Stomach (tissue), 9 donors: ENCODE results near the gene DENND4C. TPM values are rescaled to one million over a fixed set of nuclear protein-coding genes. Genes with fewer than 3 reads are reported as not detected.

Experiments
- DNase-seq, 2 donors: peaks; one replicate each; pipeline versions ENCODE4 v3.0.0 to v3.0.0-alpha.2; 2013 to 2019
- H3K27ac ChIP-seq, 5 donors: fragments of 200-600 bp in 4 of 5; sonication (generic) in 4 of 5; one replicate each; pipeline ENCODE4 v1.5.1; 2013 to 2019; ENCODE audit warnings: mild to moderate bottlenecking in 1 of 5, moderate library complexity in 1 of 5
- H3K27me3 ChIP-seq, 3 donors: fragments of 200-600 bp; sonication (generic); one replicate each; pipeline ENCODE4 v1.5.1; 2017 to 2019; ENCODE audit warnings: mixed run types in 1 of 3
- H3K36me3 ChIP-seq, 4 donors: fragments of 200-600 bp; sonication (generic); 1 replicate in 3 of 4; 2 replicates in 1 of 4; pipeline ENCODE4 v1.5.1; 2016 to 2019
- H3K4me1 ChIP-seq, 4 donors: fragments of 200-600 bp; sonication (generic); one replicate each; pipeline ENCODE4 v1.5.1; 2016 to 2019
- H3K4me3 ChIP-seq, 4 donors: fragments of 200-600 bp; sonication (generic) in 3 of 4; one replicate each; pipeline ENCODE4 v1.5.1; 2016 to 2019; ENCODE audit warnings: mild to moderate bottlenecking in 1 of 4
- H3K9me3 ChIP-seq, 4 donors: fragments of 200-600 bp; sonication (generic); one replicate each; pipeline ENCODE4 v1.5.1; 2016 to 2019
- CTCF ChIP-seq, 7 experiments: fragments of 450-650 bp in 4 of 7; fragments of 200-600 bp in 3 of 7; sonication (generic) in 3 of 7; IDR thresholded peaks; one replicate each; pipeline ENCODE4 v1.5.1; 2016 to 2019; ENCODE audit warnings: antibody characterized with exemption in 7 of 7, control low read depth in 2 of 7, mild to moderate bottlenecking in 1 of 7
- EP300 ChIP-seq: sonication (generic); formaldehyde crosslinking; IDR thresholded peaks from one replicate; pipeline ENCODE4 v1.6.1; 2017; ENCODE audit warnings: antibody characterized with exemption
- POLR2A ChIP-seq, 4 donors: fragments of 450-650 bp; IDR thresholded peaks; one replicate each; pipeline ENCODE4 v1.6.1; 2016; ENCODE audit warnings: antibody characterized with exemption in 4 of 4, control low read depth in 2 of 4, mild to moderate bottlenecking in 1 of 4, moderate library complexity in 1 of 4
- POLR2AphosphoS5 ChIP-seq, 3 donors: sonication (generic); formaldehyde crosslinking; IDR thresholded peaks; one replicate each; pipeline ENCODE4 v1.6.1; 2016; ENCODE audit warnings: antibody characterized with exemption in 3 of 3
- WGBS, 5 donors: extraction: QIAGEN DNeasy Blood & Tissue Kit in 3 of 5; methylation state at CpG; one replicate each; pipeline versions ENCODE4 v1.1.5 to v1.1.7; 2013 to 2018; 5-methylcytosine and 5-hydroxymethylcytosine counted together
- intact Hi-C: fragments of 100-400 bp; cut with DNase I; formaldehyde crosslinking; loops from one replicate; pipeline ENCODE4 v1.15.1; 2023; ENCODE audit warnings: low total_unique reads
- polyA plus RNA-seq, 3 donors: library from polyadenylated mRNA; stranded (reverse); fragments of 200-250 nt; gene quantifications; one replicate each; pipeline ENCODE4 v1.2.3, GENCODE V29; 2013
- total RNA-seq, 5 donors: library from RNA; depleted of rRNA; stranded (reverse); fragments of >200 nt; gene quantifications; one replicate each; pipeline versions ENCODE4 v1.1.0 to v1.2.3, GENCODE V29; 2014 to 2016
- donor health status: healthy with polysubstance abuse.
- donor health status: Bipolar disorder and iron deficiency.
- donor health status: healthy.

Gene DENND4C
- total and polyA plus RNA-seq, 8 donors = 6.3 to 226 (median 47.6) TPM

DNA sequence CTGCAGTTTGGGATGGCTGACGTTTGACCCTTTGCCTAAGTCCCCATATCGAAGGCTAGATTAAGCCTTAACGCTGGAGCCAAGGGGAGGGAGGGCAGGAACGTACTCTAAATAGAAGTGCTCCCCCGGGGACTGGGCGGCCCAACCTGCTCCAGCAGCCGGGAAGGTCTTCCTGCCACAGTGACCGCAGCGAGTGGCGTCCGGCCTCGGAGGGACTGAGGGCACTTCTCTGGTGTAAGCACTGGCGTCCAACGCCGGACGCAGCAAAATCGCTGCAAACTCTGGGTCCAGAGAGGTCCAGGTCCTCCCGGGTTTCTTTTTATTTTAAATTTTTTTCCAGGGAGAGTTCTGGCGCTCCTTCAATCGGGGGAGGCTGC lies 177.8 kb downstream of the DENND4C start:
- H3K36me3 ChIP-seq = no peaks in the 10 kb centered on the region
- intact Hi-C loops = no loop called here
- peak overlapping the region; percentile 77 to 89 (median 82) for H3K4me3 ChIP-seq
- peaks cover 0 to 4% (median 0%) of the 10 kb centered on the region in 4 donors for H3K9me3 ChIP-seq
- H3K27me3 ChIP-seq = no peaks in the 10 kb centered on the region
- 2 to 8% (median 5%) methylated on average over 16 to 20 of the region's 20 CpGs for WGBS, 5 donors
- TF ChIP-seq CTCF (IDR thresholded peaks at IDR 0.05) (no peak), POLR2A (IDR thresholded peaks at IDR 0.05) (no peak), POLR2AphosphoS5 (IDR thresholded peaks at IDR 0.05) (no peak), EP300 (no peak)
- peak overlapping the region; percentile 86 to 95 (median 91) for H3K27ac ChIP-seq
- no peak for DNase-seq
- peaks cover 0 to 43% (median 23%) of the 10 kb centered on the region in 4 donors for H3K4me1 ChIP-seq

DNA sequence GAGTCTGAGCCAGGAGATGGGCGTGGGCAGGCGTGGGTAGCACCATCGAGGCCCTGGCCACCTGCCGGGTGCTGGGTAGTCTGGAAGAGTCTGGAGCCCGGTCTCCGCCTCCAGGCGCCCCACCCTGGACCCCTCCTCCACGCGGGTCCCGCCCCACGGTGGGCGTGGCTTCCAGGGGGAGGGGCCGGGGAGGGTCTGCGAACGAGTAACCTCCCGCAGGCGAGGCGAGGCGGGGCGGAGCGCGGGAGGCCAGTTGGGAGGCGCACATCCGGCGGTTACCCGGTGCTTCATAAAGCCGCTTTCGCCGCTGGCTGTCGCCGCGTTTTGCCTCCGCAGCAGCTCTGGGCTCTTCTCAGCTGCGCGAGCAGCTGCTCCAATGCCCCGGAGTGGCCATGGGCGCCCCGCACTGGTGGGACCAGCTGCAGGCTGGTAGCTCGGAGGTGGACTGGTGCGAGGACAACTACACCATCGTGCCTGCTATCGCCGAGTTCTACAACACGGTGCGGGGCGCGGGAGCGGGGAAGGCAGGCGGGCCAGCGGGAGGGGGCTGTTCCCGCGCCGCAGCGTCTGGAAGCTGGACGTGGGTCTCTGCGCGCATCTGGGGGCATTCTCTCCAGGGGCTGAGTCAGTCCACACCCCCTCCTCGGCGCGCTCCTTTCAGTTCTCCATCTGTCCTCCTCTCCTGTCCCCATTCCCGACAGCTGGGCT lies 178.4 kb downstream of the DENND4C start, which contains the start of gene ACER2:
Gene ACER2, plus strand, starts transcription at position 317 of the 708 bp plus-strand sequence. Its CDS starts 76 bp downstream, at position 393.
- intact Hi-C loops = no loop called here

GRCh38 chr9:19409401-19410194 lies 179.1 kb downstream of the DENND4C start:
- DNase-seq = peak in 1 of 2 donors; percentile 77
- intact Hi-C loops = no loop called here
- H3K4me1 ChIP-seq = peaks cover 0 to 38% (median 20%) of the 10 kb centered on the region in 4 donors
- H3K9me3 ChIP-seq = no peaks in the 10 kb centered on the region
- peak overlapping the region; percentile 86 to 95 (median 91) for H3K27ac ChIP-seq
- peak overlapping the region; percentile 77 to 89 (median 82) for H3K4me3 ChIP-seq
- no peaks in the 10 kb centered on the region for H3K36me3 ChIP-seq
- WGBS, 5 donors = 2 to 4% (median 3%) methylated on average over 17 of the region's 17 CpGs
- no peaks in the 10 kb centered on the region for H3K27me3 ChIP-seq
- TF ChIP-seq POLR2AphosphoS5 (IDR thresholded peaks at IDR 0.05) = no peak
- no peak for TF ChIP-seq EP300
- no peak for TF ChIP-seq CTCF (IDR thresholded peaks at IDR 0.05)
- TF ChIP-seq POLR2A (IDR thresholded peaks at IDR 0.05) = no peak

More for the DNA sequence above, 178.4 kb downstream of the DENND4C start, which contains the start of gene ACER2:
- TF ChIP-seq POLR2AphosphoS5 (IDR thresholded peaks at IDR 0.05) (peak; percentile 94 to 98 (median 97)), CTCF (IDR thresholded peaks at IDR 0.05) (no peak), EP300 (no peak), POLR2A (IDR thresholded peaks at IDR 0.05) (peak in 2 of 4 donors; percentile 80 to 82)
- 0 to 1% (median 0%) methylated on average over 22 to 61 of the region's 61 CpGs for WGBS, 5 donors
- H3K36me3 ChIP-seq = no peaks in the 10 kb centered on the region
- peak within 1 kb of the TSS; percentile 77 to 89 (median 82) for H3K4me3 ChIP-seq
- peak within 1 kb of the TSS; percentile 86 to 95 (median 91) for H3K27ac ChIP-seq
- no peaks in the 10 kb centered on the region for H3K9me3 ChIP-seq
- peak; percentile 98 for DNase-seq
- peaks cover 0 to 42% (median 23%) of the 10 kb centered on the region in 4 donors for H3K4me1 ChIP-seq
- no peaks in the 10 kb centered on the region for H3K27me3 ChIP-seq

DNA sequence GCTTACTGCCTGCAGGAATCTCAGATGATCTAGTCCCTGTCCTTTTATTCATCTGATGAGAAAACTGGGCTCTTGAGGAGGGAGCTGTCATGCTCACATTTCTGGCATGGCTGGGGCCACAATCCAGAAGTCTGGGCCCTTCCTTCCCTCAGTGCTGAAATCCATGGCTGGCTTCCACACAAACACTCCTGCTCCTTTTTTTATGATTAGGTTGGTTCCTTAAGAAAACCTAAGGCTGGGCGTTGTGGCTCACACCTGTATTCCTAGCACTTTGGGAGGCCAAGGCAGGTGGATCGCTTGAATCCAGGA lies 179.7 kb downstream of the DENND4C start:
- H3K27ac ChIP-seq = peak overlapping the region in 3 of 5 donors; percentile 86 to 91 (median 89)
- no peaks in the 10 kb centered on the region for H3K27me3 ChIP-seq
- peaks cover 0 to 34% (median 20%) of the 10 kb centered on the region in 4 donors for H3K4me1 ChIP-seq
- intact Hi-C loops = no loop called here
- TF ChIP-seq POLR2AphosphoS5 (IDR thresholded peaks at IDR 0.05) = no peak
- no peak for TF ChIP-seq POLR2A (IDR thresholded peaks at IDR 0.05)
- no peak for TF ChIP-seq EP300
- TF ChIP-seq CTCF (IDR thresholded peaks at IDR 0.05) = no peak
- 90 to 100% (median 98%) methylated on average over 2 of the region's 2 CpGs for WGBS, 5 donors
- no peak for DNase-seq
- no peaks in the 10 kb centered on the region for H3K36me3 ChIP-seq
- H3K4me3 ChIP-seq = peak overlapping the region; percentile 77 to 89 (median 82)
- no peaks in the 10 kb centered on the region for H3K9me3 ChIP-seq
